K562 (cell line): ENCODE results near the gene TMEM150A. TPM values are rescaled to one million over a fixed set of nuclear protein-coding genes. Genes with fewer than 3 reads are reported as not detected.

ENCODE experiments used
- CBFB ChIP-seq: sonication (generic); formaldehyde crosslinking; IDR thresholded peaks from 2 replicates; pipeline ENCODE4 v1.4.0; 2020; ENCODE audit warnings: mild to moderate bottlenecking, missing genetic modification reagents
- CHD1 ChIP-seq: fragments of 200-600 bp; sonication (generic); IDR thresholded peaks from one replicate; pipeline ENCODE4 v1.6.1; 2012; ENCODE audit warnings: mild to moderate bottlenecking, moderate library complexity, low read length, inconsistent platforms
- DPF2 ChIP-seq: fragments of 450-650 bp; IDR thresholded peaks from 2 replicates; pipeline ENCODE4 v1.6.1; 2016
- GTF2A2 ChIP-seq: IDR thresholded peaks from 2 replicates; pipeline ENCODE4 v1.6.1; 2016; ENCODE audit warnings: mild to moderate bottlenecking, missing genetic modification characterization, missing compliant biosample characterization
- KDM5B ChIP-seq: fragments of 200-600 bp; sonication (generic); IDR thresholded peaks from 2 replicates; pipeline ENCODE4 v1.6.1; 2012; ENCODE audit warnings: low read depth, mild to moderate bottlenecking, moderate library complexity, low read length, control low read depth, inconsistent platforms; ENCODE audit not compliant: insufficient replicate concordance
- MEF2A ChIP-seq: IDR thresholded peaks from 2 replicates; pipeline ENCODE4 v1.6.1; 2011; ENCODE audit warnings: low read depth, mild to moderate bottlenecking, low read length, moderate library complexity; ENCODE audit not compliant: control insufficient read depth
- MYC ChIP-seq, 2 experiments: fragments of 250-450 bp in 1 of 2; sonication (Bioruptor Pico) in 1 of 2; IDR thresholded peaks; 2 replicates each; pipeline versions ENCODE4 v1.5.1 to v1.6.1; 2012 to 2021; ENCODE audit warnings: low read depth in 2 of 2, borderline replicate concordance in 1 of 2, improper control_type of control experiment in 1 of 2, low read length in 1 of 2, mild to moderate bottlenecking in 1 of 2, moderate library complexity in 1 of 2
- NEUROD1 ChIP-seq: fragments of 150-350 bp; IDR thresholded peaks from 2 replicates; pipeline ENCODE4 v1.6.1; 2014; ENCODE audit warnings: borderline replicate concordance, low read length, low read depth; ENCODE audit not compliant: partially characterized antibody
- NFYB ChIP-seq: IDR thresholded peaks from 2 replicates; pipeline ENCODE4 v1.6.1; 2011; ENCODE audit warnings: mild to moderate bottlenecking, moderate library complexity; ENCODE audit not compliant: insufficient read length; ENCODE audit errors: extremely low read depth
- POLR2AphosphoS5 ChIP-seq: IDR thresholded peaks from 2 replicates; pipeline ENCODE4 v1.6.1; 2011; ENCODE audit warnings: mild to moderate bottlenecking, low read depth, low read length, moderate library complexity; ENCODE audit not compliant: control insufficient read depth, insufficient read depth
- PRPF4 ChIP-seq: fragments of 200-400 bp; formaldehyde crosslinking; IDR thresholded peaks from one replicate; pipeline ENCODE4 v1.6.1; 2017; ENCODE audit warnings: low read length, low read depth, mild to moderate bottlenecking; ENCODE audit not compliant: insufficient read depth, poor library complexity, severe bottlenecking
- RBM17 ChIP-seq: fragments of 200-400 bp; formaldehyde crosslinking; IDR thresholded peaks from 2 replicates; pipeline ENCODE4 v1.6.1; 2017; ENCODE audit warnings: low read depth, mild to moderate bottlenecking, low read length, borderline replicate concordance
- SREBF2 ChIP-seq: sonication (generic); formaldehyde crosslinking; IDR thresholded peaks from 2 replicates; pipeline ENCODE4 v1.4.0; 2020; ENCODE audit warnings: mild to moderate bottlenecking, missing genetic modification reagents
- STAG1 ChIP-seq: sonication (generic); formaldehyde crosslinking; IDR thresholded peaks from 2 replicates; pipeline ENCODE4 v1.5.0; 2020; ENCODE audit warnings: missing genetic modification reagents, borderline replicate concordance
- TAF15 ChIP-seq: fragments of 200-400 bp; formaldehyde crosslinking; IDR thresholded peaks from 2 replicates; pipeline ENCODE4 v1.6.1; 2017; ENCODE audit warnings: mild to moderate bottlenecking, low read depth, low read length, moderate library complexity
- TRIM28 ChIP-seq: fragments of 450-650 bp; IDR thresholded peaks from 2 replicates; pipeline ENCODE4 v1.6.1; 2017
- YY1 ChIP-seq, 3 experiments: IDR thresholded peaks; 2 replicates each; pipeline ENCODE4 v1.6.1; 2011; ENCODE audit warnings: low read length in 2 of 3, mild to moderate bottlenecking in 2 of 3, moderate library complexity in 2 of 3, borderline replicate concordance in 1 of 3, control low read depth in 1 of 3, low read depth in 1 of 3; ENCODE audit not compliant: insufficient read depth in 3 of 3, insufficient replicate concordance in 2 of 3, control insufficient read depth in 1 of 3, insufficient read length in 1 of 3; ENCODE audit errors: extremely low read depth in 1 of 3
- ZC3H8 ChIP-seq: fragments of 450-650 bp; IDR thresholded peaks from 2 replicates; pipeline ENCODE4 v1.6.1; 2017
- ZKSCAN8 ChIP-seq: fragments of 200-800 bp; sonication (Bioruptor generic); IDR thresholded peaks from 2 replicates; pipeline ENCODE4 v1.6.1; 2016; ENCODE audit warnings: missing genetic modification characterization, missing compliant biosample characterization
- ZNF133 ChIP-seq: fragments of 250-450 bp; sonication (Bioruptor Pico); IDR thresholded peaks from 2 replicates; pipeline ENCODE4 v1.4.0; 2020; ENCODE audit warnings: mild to moderate bottlenecking
- ZNF263 ChIP-seq: sonication (generic); formaldehyde crosslinking; IDR thresholded peaks from 2 replicates; pipeline ENCODE4 v1.8.0; 2022; ENCODE audit warnings: mild to moderate bottlenecking, missing genetic modification reagents, borderline replicate concordance
- ZNF444 ChIP-seq: fragments of 250-450 bp; sonication (Bioruptor Pico); IDR thresholded peaks from 2 replicates; pipeline ENCODE4 v1.4.0; 2020; ENCODE audit warnings: mild to moderate bottlenecking, moderate library complexity
- ZNF778 ChIP-seq: fragments of 450-650 bp; formaldehyde crosslinking; IDR thresholded peaks from 2 replicates; pipeline ENCODE4 v1.4.0; 2020; ENCODE audit warnings: mild to moderate bottlenecking, moderate library complexity
- polyA plus RNA-seq, 8 experiments: library from polyadenylated mRNA; depleted of rRNA in 4 of 8; stranded (reverse) in 5 of 8; unstranded in 3 of 8; fragments of >200 nt; fragmentation: Nextera tagmentation in 2 of 8; fragmentation: Illumina TruSeq in 1 of 8; extraction: Ambion mirVana in 2 of 8; extraction: Trizol in 1 of 8; gene quantifications; 2 replicates each; pipeline versions ENCODE4 v1.2.1 to v1.2.3, GENCODE V29; 2011 to 2014; ENCODE audit warnings: inconsistent platforms in 1 of 8, missing spikeins in 1 of 8
- total RNA-seq, 7 experiments: library from RNA; depleted of rRNA in 6 of 7; stranded (reverse); fragments of >200 nt in 6 of 7; fragmentation: Illumina TruSeq in 2 of 7; extraction: Trizol in 2 of 7; gene quantifications; 2 replicates each; pipeline versions ENCODE4 v1.2.1 to v1.2.3, GENCODE V29; 2011 to 2021; ENCODE audit warnings: low replicate concordance in 1 of 7
- TF ChIP-seq, protein P1 (sequence below): fragments of 250-450 bp; sonication (Bioruptor Pico); IDR thresholded peaks from 2 replicates; pipeline ENCODE4 v1.8.0; 2021; ENCODE audit warnings: moderate library complexity, mild to moderate bottlenecking, inconsistent platforms

TMEM150A gene
- total and polyA plus RNA-seq, 9 of the 15 experiments (the other 6 are each of a cell fraction or from before 2014, with no cell fraction given): 3.9 to 17.1 (median 8.4) TPM

DNA sequence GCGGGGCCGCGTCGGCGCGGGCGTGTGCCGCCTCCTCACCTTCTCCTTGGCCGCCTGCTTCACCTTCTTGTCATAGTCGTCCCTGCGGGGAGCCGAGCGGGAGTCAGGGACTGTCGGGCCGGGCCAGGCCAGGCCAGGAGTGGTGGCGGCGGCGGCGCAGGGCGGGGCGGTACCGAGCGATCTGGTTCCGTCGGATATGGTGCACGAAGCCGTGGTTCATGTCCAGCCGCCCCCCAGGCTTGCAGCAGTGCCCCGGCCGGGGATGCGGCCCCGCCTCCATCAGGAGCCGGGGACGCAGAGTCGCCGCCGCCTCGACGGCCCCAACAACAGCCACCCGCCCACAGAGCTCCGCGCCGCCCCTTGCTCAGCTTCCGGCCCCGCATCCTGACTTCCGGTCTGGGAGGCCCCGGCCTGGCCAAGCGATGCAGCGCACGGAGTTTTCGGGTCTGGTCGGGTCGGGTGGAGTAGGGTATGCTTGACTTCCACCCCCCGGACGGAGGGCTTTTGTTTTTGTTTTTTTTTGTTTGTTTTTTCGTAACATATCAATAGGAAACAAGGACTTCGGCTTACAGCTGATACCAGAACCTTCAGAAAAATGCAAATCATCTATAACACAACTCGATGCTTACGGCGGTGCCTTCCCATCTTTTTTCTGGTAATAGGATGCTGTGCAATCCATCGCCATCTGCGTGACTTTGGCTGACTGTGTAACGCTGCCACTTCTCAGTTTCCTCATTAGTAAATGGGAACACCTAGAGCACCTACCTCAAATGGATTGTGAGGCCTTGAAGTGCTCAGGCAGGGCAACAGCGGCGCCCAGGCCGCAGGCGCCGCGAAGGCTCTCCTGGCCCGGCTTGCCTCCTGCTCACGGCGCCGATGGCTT lies 9.4 kb upstream of the TMEM150A start, which contains the start of gene C2orf68 (continued):
- TF ChIP-seq NFYB (no peak), SREBF2 (no peak), ZC3H8 (no peak), MEF2A (peak; percentile 18; the same call in 1 of the 2 replicates), POLR2AphosphoS5 (peak; percentile 95), RBM17 (no peak), PRPF4 (no peak), ZNF778 (CRISPR knock-in tag) (no peak), TAF15 (no peak), KDM5B (peak; percentile 93), CHD1 (peak; percentile 61), CBFB (CRISPR knock-in tag) (no peak), YY1 (IDR thresholded peaks at IDR 0.05; ENCODE audit: borderline replicate concordance in 1 of 3, control insufficient read depth in 1 of 3, extremely low read depth in 1 of 3, insufficient read depth in 3 of 3, insufficient read length in 1 of 3, insufficient replicate concordance in 2 of 3, low read depth in 1 of 3, low read length in 2 of 3) (peak in 2 of 3 experiments; percentile 61 to 76), STAG1 (CRISPR knock-in tag) (no peak), TRIM28 (0 out of 2 replicates have a peak, but pooled peaks have one; percentile 17), DPF2 (peak; percentile 12; the same call in 1 of the 2 replicates), ZKSCAN8 (CRISPR knock-in tag) (no peak), MYC (IDR thresholded peaks at IDR 0.05; ENCODE audit: low read depth, low read length) (peak; percentile 86), MYC (CRISPR knock-in tag; IDR thresholded peaks at IDR 0.05; ENCODE audit: borderline replicate concordance, low read depth) (peak; percentile 28; the same call in 1 of the 2 replicates), ZNF133 (CRISPR knock-in tag) (no peak), GTF2A2 (no peak), ZNF263 (CRISPR knock-in tag) (no peak), NEUROD1 (peak; percentile 64), ZNF444 (CRISPR knock-in tag) (no peak)
- TF ChIP-seq, protein P1, sequence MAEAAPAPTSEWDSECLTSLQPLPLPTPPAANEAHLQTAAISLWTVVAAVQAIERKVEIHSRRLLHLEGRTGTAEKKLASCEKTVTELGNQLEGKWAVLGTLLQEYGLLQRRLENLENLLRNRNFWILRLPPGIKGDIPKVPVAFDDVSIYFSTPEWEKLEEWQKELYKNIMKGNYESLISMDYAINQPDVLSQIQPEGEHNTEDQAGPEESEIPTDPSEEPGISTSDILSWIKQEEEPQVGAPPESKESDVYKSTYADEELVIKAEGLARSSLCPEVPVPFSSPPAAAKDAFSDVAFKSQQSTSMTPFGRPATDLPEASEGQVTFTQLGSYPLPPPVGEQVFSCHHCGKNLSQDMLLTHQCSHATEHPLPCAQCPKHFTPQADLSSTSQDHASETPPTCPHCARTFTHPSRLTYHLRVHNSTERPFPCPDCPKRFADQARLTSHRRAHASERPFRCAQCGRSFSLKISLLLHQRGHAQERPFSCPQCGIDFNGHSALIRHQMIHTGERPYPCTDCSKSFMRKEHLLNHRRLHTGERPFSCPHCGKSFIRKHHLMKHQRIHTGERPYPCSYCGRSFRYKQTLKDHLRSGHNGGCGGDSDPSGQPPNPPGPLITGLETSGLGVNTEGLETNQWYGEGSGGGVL (CRISPR knock-in tag): no peak
